Smooth muscle cell (in vitro differentiated cells): ENCODE data around the gene B4GAT1. TPM values are rescaled to one million over a fixed set of nuclear protein-coding genes. Genes with fewer than 3 reads are reported as not detected.
"Not testable (repeated sequence)": the region's sequence is repeated elsewhere in the genome, so short reads cannot be mapped to it uniquely, and the experiment has no call there.

Source experiments
- DNase-seq: peaks from one replicate; lab custom pipeline; 2025; ENCODE audit not compliant: unreplicated experiment; lab: John Stamatoyannopoulos, UW
- H2AFZ ChIP-seq: fragments of 200-600 bp; sonication (generic); 2 replicates; pipeline ENCODE4 v1.6.0; 2016; ENCODE audit warnings: antibody characterized with exemption, low read depth, mild to moderate bottlenecking
- H3F3A ChIP-seq: fragments of 200-600 bp; sonication (generic); 2 replicates; pipeline ENCODE4 v1.6.0; 2017; ENCODE audit warnings: antibody characterized with exemption, low read depth
- H3K27ac ChIP-seq: fragments of 200-600 bp; sonication (generic); 2 replicates; pipeline ENCODE4 v1.5.1; 2016; ENCODE audit warnings: low read depth, mild to moderate bottlenecking
- H3K27me3 ChIP-seq: fragments of 200-600 bp; sonication (generic); 2 replicates; pipeline ENCODE4 v1.6.1; 2016; ENCODE audit warnings: low read depth, mild to moderate bottlenecking
- H3K36me3 ChIP-seq: fragments of 200-600 bp; sonication (generic); 2 replicates; pipeline ENCODE4 v1.5.1; 2016; ENCODE audit warnings: low read depth
- H3K4me1 ChIP-seq: fragments of 200-600 bp; sonication (generic); 2 replicates; pipeline ENCODE4 v1.5.1; 2016; ENCODE audit warnings: low read depth
- H3K4me2 ChIP-seq: fragments of 200-600 bp; sonication (generic); 2 replicates; pipeline ENCODE4 v1.6.0; 2016; ENCODE audit warnings: mild to moderate bottlenecking
- H3K4me3 ChIP-seq: fragments of 200-600 bp; sonication (generic); 2 replicates; pipeline ENCODE4 v1.5.1; 2016; ENCODE audit warnings: mild to moderate bottlenecking
- H3K79me2 ChIP-seq: fragments of 200-600 bp; sonication (generic); 2 replicates; pipeline ENCODE4 v1.6.0; 2016; ENCODE audit warnings: low read depth, mild to moderate bottlenecking
- H3K9ac ChIP-seq: fragments of 200-600 bp; sonication (generic); 2 replicates; pipeline ENCODE4 v1.6.0; 2016; ENCODE audit warnings: low read depth
- H3K9me3 ChIP-seq: fragments of 200-600 bp; sonication (generic); replicated peaks from 2 replicates; pipeline ENCODE4 v1.5.1; 2016; ENCODE audit warnings: low read depth
- H4K20me1 ChIP-seq: fragments of 200-600 bp; sonication (generic); 2 replicates; pipeline ENCODE4 v1.6.0; 2016; ENCODE audit warnings: low read depth
- WGBS: methylation state at CpG from one replicate; pipeline ENCODE4 v1.1.7; 2016; ENCODE audit warnings: low lambda C conversion rate; 5-methylcytosine and 5-hydroxymethylcytosine counted together
- polyA plus RNA-seq: library from polyadenylated mRNA; unstranded; fragments of >200 nt; fragmentation: Nextera tagmentation; extraction: Ambion mirVana; gene quantifications from 2 replicates; pipeline ENCODE4 v1.2.1, GENCODE V29; 2016
- total RNA-seq: library from RNA; depleted of rRNA; stranded (reverse); fragments of >200 nt; gene quantifications from 2 replicates; pipeline ENCODE4 v1.2.3, GENCODE V29; 2014
- TF ChIP-seq, protein P1 (sequence below): fragments of 200-600 bp; sonication (generic); IDR thresholded peaks from 2 replicates; pipeline ENCODE4 v1.5.1; 2017; ENCODE audit warnings: borderline replicate concordance, mild to moderate bottlenecking, antibody characterized with exemption; ENCODE audit not compliant: insufficient read depth, poor library complexity, severe bottlenecking

Gene B4GAT1
- total and polyA plus RNA-seq, 2 experiments from 2014 or later = 27.1 to 35.1 TPM

GRCh38 chr11:66324664-66325063 lies 22.8 kb downstream of the B4GAT1 start:
- Histone ChIP-seq H3K9me3 (no peaks in the 10 kb centered on the region), H4K20me1 (no peaks in the 10 kb centered on the region), H3K27me3 (no peaks in the 10 kb centered on the region), H3K79me2 (no peaks in the 10 kb centered on the region), H3K27ac (peak overlapping the region; percentile 69), H3K4me1 (peaks cover 28% of the 10 kb centered on the region), H3K4me2 (peak overlapping the region; percentile 46), H3K9ac (no peak overlapping the region), H3K4me3 (no peak overlapping the region), H3K36me3 (no peaks in the 10 kb centered on the region), H2AFZ (no peak overlapping the region), H3F3A (peaks cover 3% of the 10 kb centered on the region)
- WGBS = 27% methylated on average over 2 of the region's 10 CpGs
- TF ChIP-seq, protein P1, sequence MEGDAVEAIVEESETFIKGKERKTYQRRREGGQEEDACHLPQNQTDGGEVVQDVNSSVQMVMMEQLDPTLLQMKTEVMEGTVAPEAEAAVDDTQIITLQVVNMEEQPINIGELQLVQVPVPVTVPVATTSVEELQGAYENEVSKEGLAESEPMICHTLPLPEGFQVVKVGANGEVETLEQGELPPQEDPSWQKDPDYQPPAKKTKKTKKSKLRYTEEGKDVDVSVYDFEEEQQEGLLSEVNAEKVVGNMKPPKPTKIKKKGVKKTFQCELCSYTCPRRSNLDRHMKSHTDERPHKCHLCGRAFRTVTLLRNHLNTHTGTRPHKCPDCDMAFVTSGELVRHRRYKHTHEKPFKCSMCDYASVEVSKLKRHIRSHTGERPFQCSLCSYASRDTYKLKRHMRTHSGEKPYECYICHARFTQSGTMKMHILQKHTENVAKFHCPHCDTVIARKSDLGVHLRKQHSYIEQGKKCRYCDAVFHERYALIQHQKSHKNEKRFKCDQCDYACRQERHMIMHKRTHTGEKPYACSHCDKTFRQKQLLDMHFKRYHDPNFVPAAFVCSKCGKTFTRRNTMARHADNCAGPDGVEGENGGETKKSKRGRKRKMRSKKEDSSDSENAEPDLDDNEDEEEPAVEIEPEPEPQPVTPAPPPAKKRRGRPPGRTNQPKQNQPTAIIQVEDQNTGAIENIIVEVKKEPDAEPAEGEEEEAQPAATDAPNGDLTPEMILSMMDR = no peak
- DNase-seq = no peak

- 100% methylated on average over 1 of the region's 1 CpG for WGBS
- H3K9me3 ChIP-seq = no peaks in the 10 kb centered on the region
- DNase-seq = no peak
- no peak overlapping the region for H3K27ac ChIP-seq
- H3K27me3 ChIP-seq = no peaks in the 10 kb centered on the region
- H3K4me3 ChIP-seq = no peak overlapping the region
- no peaks in the 10 kb centered on the region for H4K20me1 ChIP-seq
- H3K4me2 ChIP-seq = no peak overlapping the region
- H2AFZ ChIP-seq = no peak overlapping the region
- no peak overlapping the region for H3K9ac ChIP-seq
- H3K4me1 ChIP-seq = peaks cover 28% of the 10 kb centered on the region
- H3K36me3 ChIP-seq = no peaks in the 10 kb centered on the region
- TF ChIP-seq, protein P1 = no peak
- H3K79me2 ChIP-seq = no peaks in the 10 kb centered on the region
- H3F3A ChIP-seq = peaks cover 4% of the 10 kb centered on the region
Measured at GRCh38 chr11:66323684-66324083, 23.7 kb downstream of the B4GAT1 start.

DNA sequence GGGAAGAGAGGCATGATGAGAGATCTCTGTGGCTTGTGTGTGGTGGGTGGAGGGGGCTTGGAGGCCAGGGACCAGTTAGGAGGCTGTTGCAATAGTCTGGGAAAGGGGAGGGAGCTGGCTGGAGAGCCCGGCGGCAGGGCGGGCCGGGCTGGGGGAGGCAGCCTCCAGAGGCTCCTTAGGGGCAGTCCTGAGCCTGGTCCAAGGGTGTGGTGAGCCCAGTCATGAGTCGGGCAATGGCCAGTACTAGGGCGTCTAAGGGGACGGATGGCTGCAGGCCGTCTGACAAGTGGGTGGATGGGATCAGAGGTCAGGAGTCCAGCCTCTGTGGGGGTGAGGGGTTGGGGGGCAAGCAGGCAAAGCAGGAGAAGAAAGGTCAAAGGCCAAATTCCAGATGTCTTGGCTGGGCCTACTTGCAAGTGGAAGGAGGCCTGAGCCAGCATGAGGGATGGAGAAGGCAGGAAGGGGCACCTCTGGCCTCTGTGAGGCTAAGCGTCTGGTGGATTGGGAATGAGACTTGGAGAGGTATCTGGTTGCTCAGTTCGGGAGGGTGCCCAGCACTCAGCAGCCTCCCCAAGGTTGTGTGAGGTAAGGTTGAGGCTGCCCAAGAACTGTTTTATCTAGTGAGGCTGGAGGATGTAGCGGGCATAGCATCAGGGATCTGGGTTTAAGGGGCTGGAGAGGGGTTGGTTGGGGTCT lies 24.5 kb downstream of the B4GAT1 start:
- H3K4me1 ChIP-seq = peaks cover 34% of the 10 kb centered on the region
- H3K4me3 ChIP-seq = no peak overlapping the region
- H3K4me2 ChIP-seq = no peak overlapping the region
- H3K27ac ChIP-seq = no peak overlapping the region
- TF ChIP-seq, protein P1 = no peak
- H3K79me2 ChIP-seq = no peaks in the 10 kb centered on the region
- no peak for DNase-seq
- H3F3A ChIP-seq = peaks cover 12% of the 10 kb centered on the region
- no peaks in the 10 kb centered on the region for H4K20me1 ChIP-seq
- H3K9me3 ChIP-seq = no peaks in the 10 kb centered on the region
- no peak overlapping the region for H2AFZ ChIP-seq
- no peak overlapping the region for H3K9ac ChIP-seq
- no peaks in the 10 kb centered on the region for H3K27me3 ChIP-seq
- no peaks in the 10 kb centered on the region for H3K36me3 ChIP-seq
- WGBS = 93% methylated on average over 7 of the region's 11 CpGs

DNA sequence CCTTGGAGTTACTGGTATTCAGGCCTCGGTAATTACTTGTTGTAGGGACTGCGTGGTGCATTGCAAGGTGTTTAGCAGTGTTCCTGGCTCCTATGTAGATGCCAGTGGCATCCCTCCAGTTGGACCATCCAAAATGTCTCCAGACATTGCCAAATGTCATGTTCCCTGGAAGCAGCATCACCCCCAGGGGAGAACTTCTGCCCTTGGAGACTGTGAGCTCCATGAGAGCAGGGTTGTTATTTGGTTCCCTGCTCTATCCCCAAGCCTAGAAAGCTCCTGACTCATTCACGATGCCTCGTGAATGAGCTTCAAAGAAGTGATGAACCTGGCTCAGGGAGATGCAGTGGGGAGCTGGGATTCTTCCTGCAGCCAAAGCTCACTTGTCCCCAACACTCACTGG lies 25.8 kb downstream of the B4GAT1 start:
- DNase-seq = no peak
- Histone ChIP-seq H3K4me1 (peaks cover 36% of the 10 kb centered on the region), H3K27me3 (no peaks in the 10 kb centered on the region), H3F3A (peaks cover 18% of the 10 kb centered on the region), H3K9me3 (no peaks in the 10 kb centered on the region), H4K20me1 (no peaks in the 10 kb centered on the region), H3K9ac (no peak overlapping the region), H2AFZ (no peak overlapping the region), H3K36me3 (no peaks in the 10 kb centered on the region), H3K27ac (no peak overlapping the region), H3K79me2 (peaks cover 3% of the 10 kb centered on the region), H3K4me3 (no peak overlapping the region), H3K4me2 (no peak overlapping the region)
- TF ChIP-seq, protein P1 = no peak
- WGBS = 83% methylated on average over 4 of the region's 4 CpGs

GRCh38 chr11:66320748-66321147 lies 26.7 kb downstream of the B4GAT1 start:
- not testable (repeated sequence) for H3K4me2 ChIP-seq, H2AFZ ChIP-seq, H4K20me1 ChIP-seq, H3K4me3 ChIP-seq, H3K36me3 ChIP-seq, DNase-seq, H3K9ac ChIP-seq, H3K27ac ChIP-seq, H3K9me3 ChIP-seq, H3K27me3 ChIP-seq
- H3F3A ChIP-seq = peaks cover 22% of the 10 kb centered on the region
- peaks cover 11% of the 10 kb centered on the region for H3K79me2 ChIP-seq
- peaks cover 34% of the 10 kb centered on the region for H3K4me1 ChIP-seq
- WGBS = 96% methylated on average over 6 of the region's 6 CpGs
